GM18498 (cell line): ENCODE results near the gene GEMIN4.

ENCODE experiments used
- ATAC-seq: cut with Tn5 transposase; IDR thresholded peaks from one replicate; pipeline ENCODE4 v1.9.1; 2021; ENCODE audit warnings: mild to moderate bottlenecking, moderate library complexity; ENCODE audit not compliant: unreplicated experiment

GEMIN4 gene

DNA sequence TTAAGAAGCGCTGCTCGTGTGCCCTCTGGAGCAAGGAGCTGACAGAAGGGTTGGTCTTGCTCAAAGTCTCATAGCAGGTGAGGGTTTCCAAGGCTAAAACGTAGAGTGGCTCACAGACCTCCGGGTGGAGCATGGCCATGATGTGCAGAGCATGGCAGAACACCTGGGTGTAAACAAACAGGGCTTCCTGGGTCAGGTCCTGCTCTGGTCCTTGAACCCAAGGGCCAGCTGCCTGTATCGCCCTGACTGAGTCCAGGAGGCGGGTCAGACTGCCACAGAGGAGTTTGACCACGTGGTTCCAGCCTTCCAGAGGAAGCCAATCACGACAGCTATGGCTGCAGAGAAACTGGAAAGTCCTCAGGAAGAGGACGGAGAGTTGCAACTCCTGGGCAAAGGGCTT is 7.1 kb downstream of the GEMIN4 start:
- no peak for ATAC-seq

GRCh38 chr17:743139-743538 is 8.9 kb downstream of the GEMIN4 start:
- ATAC-seq = no peak

DNA sequence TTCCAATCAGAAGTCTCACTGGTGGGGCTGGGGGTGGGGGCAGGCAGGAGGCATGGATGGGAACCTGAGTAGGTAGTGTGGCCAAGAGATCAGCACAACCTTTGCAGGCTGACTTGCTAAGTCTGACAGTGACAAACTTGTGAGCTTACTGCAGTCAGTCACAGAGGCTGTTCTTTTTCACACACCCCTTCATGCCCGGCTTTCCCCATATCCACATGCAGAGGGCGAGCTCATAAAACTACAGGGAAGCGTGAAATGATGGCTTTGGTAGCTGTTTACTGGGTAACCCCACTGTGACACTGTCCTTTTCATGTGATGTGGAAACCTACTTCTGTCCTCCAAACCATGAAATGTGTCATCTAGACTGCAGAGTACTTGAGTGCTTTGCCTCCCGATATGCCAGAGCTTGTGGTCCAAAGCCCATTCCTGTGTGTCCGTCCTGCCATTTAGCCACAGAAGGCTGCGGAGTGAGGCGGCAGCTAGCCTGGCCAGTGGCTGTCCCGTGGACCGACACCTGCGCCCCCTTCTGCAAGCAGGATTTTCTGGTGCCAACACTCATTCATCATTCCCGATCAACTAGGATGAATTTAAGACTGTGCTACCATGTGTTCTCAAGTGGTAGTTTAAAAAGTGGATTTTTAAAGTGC is 9.8 kb downstream of the GEMIN4 start:
- no peak for ATAC-seq

- peak; percentile 75 for ATAC-seq
These were observed 11.6 kb downstream of the GEMIN4 start for GRCh38 chr17:740240-741017.

- no peak for ATAC-seq
These were observed 14.4 kb downstream of the GEMIN4 start for GRCh38 chr17:737561-738113.

DNA sequence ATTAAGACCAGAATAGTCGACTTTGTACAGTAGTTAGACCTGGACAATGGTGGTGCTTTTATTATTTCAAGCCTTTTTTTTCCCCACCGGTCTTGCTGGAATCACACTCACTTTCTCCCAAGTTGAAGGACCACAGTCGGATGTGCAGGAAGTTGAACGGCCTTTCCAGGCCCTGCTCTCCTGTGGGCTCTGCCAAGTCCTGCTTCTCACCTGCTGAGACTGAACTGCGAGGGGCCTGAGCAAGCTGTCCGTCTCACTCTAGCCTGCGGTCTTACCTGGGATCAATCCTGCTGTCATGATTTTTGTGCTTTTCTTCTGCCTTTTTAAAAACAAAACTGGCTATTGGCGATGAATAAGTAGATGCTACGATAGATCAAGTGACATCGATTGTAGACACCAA is 18.3 kb downstream of the GEMIN4 start:
- ATAC-seq = no peak

DNA sequence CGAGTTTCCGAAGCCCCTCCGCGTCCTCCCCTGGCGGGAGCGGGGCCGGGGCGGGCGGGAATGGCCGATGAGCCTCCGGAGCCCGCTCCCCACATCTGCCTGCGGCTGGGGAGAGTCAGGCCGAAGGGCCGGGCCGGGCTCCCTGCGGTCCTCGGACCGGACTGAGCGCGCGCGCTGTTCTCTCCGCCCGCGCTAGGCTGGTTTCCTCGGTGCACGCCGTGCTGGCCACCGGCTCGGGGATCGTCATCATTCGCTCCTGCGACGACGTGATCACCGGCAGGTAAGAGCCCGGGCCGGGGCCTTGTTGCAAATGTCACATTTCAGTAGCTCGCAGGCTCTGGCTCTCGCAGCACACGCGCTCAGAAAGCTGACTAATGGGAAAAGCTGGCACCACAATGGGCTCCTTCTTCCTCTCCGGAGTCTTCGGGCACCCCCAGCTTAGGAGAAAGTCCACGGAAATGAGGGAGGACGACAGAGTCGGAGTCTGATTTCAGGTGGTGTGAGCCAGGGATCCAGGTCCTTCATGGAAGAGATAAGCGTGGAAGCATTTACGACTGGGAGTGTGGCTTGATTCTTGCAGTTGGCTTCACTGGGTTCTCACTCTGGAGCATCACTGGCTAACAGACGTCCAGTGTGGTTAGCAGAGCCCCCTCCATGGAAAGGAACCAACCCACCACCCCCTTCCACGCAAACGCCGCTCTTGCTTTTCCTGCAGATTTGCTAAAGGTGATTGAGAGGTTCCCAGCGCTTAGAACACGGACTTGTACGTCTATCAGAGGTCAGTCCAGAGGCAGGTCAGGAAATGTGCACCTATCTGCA is 19.0 kb downstream of the GEMIN4 start:
- peak; percentile 47 for ATAC-seq

- peak; percentile 71 for ATAC-seq
These were observed 19.8 kb downstream of the GEMIN4 start, which contains the start of gene TLCD3A for GRCh38 chr17:732067-732901. Gene TLCD3A, plus strand, starts transcription at chr17:732596. Its CDS starts 52 bp downstream, at chr17:732648.

DNA sequence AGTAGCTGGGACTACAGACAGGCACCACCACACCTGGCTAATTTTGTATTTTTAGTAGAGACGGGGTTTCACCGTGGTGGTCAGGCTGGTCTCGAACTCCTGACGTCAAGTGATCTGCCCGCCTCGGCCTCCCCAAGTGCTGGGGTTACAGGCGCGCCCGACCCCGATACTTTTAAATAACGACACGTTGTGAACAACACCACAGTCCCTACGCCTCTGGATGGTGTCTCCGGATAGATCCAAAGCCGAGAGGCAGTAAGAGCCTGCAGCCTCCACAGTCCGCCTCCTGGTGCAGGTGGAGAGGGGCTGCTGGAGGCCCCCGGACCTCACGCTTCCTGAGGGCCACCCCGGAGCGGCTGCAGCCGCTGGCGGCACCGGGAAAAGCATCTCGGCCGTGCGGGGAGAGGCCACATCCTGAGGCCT is 20.4 kb downstream of the GEMIN4 start:
- ATAC-seq = peak; percentile 17

DNA sequence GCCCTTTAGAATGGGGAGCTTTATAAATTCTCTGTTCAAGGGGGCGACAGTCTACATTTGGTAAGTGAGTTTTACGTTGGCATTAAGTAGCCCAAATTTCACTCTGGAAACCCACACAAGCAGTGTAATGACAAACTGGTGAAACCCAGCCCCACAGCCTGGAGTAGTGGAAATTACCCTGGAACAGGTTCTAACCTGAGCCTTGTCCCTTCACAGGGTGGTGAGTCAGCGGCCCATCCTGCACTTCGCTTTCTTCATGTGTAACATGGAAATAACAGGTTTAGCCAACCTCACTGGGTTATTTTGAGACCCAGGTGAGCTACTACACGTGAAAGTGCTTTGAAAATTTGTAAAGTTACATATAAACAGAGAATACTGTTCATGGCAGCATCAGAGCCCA is 23.2 kb downstream of the GEMIN4 start:
- ATAC-seq = no peak

- no peak for ATAC-seq
These were observed 25.7 kb downstream of the GEMIN4 start for GRCh38 chr17:726271-726919.

DNA sequence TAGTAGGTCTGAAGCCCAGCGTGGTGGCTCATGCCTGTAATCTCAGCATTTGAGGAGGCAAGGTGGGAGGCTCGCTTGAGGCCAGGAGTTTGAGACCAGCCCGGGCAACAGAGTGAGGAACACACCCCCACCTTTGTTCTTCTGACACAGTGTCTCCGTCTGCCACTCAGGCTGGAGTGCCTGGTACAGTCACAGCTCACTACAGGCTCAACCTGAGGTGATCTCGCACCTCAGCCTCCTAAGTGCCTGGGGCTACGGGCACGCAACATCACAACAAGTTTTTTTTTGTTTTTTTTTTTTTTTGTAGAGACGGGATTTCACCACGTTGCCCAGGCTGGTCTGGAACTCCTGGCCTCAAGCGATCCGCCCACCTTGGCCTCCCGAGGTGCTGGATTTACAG is 26.3 kb downstream of the GEMIN4 start:
- ATAC-seq = no peak

- ATAC-seq = no peak
These were observed 27.0 kb downstream of the GEMIN4 start for GRCh38 chr17:725084-725483.

- no peak for ATAC-seq
These were observed 30.5 kb downstream of the GEMIN4 start for GRCh38 chr17:721540-721937.

DNA sequence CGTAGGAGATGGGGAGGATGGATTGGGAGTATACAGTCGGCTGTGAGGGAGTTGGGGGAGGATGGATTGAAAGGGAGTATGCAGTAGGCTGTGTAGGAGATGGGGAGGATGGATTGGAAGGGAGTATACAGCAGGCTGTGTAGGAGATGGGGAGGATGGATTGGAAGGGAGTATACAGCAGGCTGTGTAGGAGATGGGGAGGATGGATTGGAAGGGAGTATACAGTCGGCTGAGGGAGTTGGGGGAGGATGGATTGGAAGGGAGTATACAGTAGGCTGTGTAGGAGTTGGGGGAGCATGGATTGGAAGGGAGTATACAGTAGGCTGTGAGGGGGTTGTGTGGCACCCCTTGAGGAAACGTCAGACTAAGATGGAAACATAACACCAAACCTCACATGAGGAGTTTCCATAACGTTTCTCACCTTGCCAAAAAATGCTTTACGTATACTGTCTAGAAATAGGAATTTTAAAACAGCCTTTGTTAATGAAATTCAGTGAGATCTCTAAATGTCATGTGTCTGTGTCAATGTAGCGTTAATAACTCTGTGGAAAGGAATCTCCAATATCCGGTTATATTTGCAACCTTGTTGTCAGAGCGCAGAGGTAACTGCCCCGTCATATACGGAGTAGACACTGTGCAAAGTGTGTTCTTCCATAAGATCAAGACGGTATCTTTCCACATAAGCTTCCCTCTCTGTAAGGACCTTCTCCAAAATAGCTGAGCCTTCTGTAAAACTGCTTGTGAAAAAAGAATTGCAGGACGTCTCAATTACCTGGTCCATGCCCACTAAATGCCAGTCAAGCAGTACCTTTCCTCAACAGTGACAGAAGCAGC is 31.1 kb downstream of the GEMIN4 start:
- no peak for ATAC-seq

DNA sequence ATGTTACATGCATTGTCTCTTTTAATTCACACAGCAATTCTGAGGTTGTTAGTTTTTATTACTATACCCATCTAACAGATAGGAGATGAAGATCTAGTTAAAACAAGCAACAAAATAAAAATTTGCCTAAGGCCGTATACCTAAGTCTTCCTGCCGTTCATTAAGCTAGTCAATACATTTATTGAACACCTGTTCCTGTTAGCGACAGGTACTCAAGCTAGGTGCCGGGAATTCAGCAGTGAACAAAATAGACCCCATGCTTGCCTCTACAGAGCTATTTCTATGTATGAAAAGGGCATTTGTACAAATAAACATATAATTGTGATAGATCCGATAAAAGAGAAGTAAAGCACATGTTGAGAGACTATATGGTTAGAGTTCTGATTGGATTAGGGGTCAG is 34.0 kb downstream of the GEMIN4 start:
- no peak for ATAC-seq

- ATAC-seq = no peak
These were observed 43.9 kb downstream of the GEMIN4 start for GRCh38 chr17:708132-708531.

DNA sequence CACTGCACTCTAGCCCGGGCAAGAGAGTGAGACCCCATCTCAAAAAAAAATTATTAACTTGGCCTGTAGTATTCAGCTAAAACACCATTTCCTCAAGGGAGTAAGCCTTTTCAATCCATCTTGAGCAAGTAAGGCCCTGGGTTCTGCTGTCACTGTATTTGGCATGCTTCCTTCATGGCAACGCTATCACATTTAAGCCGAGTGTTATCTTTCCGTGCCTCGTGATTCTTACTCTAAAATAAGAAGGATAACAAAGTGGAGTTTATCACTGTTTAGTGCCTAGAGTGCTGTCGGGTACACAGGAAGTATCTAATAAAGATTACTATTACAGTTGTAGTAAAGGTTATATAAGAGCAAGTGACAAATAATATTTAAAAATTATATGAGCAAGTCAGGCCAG is 46.2 kb downstream of the GEMIN4 start:
- no peak for ATAC-seq

DNA sequence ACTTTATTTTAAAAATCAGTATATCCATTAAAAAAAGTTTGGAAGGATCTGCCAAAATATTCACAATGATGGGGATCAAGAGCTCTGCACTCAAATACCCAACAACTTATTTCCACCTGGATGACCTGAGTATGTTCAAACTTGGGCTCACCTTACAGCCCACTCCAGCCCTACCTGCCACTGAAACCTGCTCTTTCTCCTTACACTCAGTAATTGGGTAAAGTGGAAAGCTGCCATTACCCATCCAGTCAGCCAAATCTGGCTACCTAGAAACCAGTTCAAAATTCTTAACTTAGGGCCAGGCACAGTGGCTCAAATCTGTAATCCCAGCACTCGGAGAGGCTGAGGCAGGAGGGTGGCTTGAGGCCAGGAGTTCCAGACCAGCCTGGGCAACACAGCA is 47.1 kb downstream of the GEMIN4 start:
- ATAC-seq = no peak
